Measurements from ENCODE around the gene RGS11. TPM values are rescaled to one million over a fixed set of nuclear protein-coding genes. Genes with fewer than 3 reads are reported as not detected.

Gene RGS11
- total and polyA plus RNA-seq, 2 experiments from 2014 or later = 0.74 to 1.8 TPM

DNA sequence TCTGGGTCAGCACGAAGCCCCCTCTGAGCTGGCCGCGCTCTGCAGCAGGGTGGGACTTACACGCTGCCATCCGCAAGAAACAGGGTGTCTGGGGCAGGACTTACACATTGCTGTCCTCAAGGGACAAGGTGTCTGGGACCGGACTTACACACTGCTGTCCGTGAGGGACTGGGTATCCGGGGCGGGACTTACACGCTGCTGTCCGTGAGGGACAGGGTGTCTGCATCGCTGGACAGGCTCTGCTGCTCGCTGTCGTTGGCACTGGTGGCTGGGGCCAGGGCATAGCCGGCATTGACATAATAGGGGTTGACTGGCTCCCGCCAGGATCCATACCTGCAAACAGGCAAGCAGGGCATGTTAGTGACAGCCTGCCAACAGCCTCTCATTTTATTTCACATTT is 38.6 kb upstream of the RGS11 start:
- H3K4me3 Mint-ChIP-seq = no peak overlapping the region
- peaks cover 5% of the 10 kb centered on the region for H3F3A ChIP-seq (replicated peaks; ENCODE audit: low read depth)
- no peaks in the 10 kb centered on the region for H3K9me2 ChIP-seq (ENCODE audit: insufficient read depth)
- 0 out of 2 replicates have a peak overlapping the region, but pooled peaks have one; percentile 9 for H3K27ac ChIP-seq (ENCODE audit: low read depth)
- H4K20me1 ChIP-seq (replicated peaks; ENCODE audit: insufficient read depth) = peaks cover 40% of the 10 kb centered on the region; the same call in 1 of the 2 replicates
- H3K27me3 Mint-ChIP-seq (ENCODE audit: insufficient read depth, low read depth, poor library complexity) = peaks cover 7% of the 10 kb centered on the region
- H3K4me2 ChIP-seq = no peak overlapping the region
- TF ChIP-seq POLR2AphosphoS5 (IDR thresholded peaks at IDR 0.05; ENCODE audit: low read depth) (no peak), EZH2 (IDR thresholded peaks at IDR 0.05; ENCODE audit: low read depth, unreplicated experiment) (no peak), ZNF331 (CRISPR knock-in tag; IDR thresholded peaks at IDR 0.05; ENCODE audit: low read depth) (no peak), JUNB (IDR thresholded peaks at IDR 0.05; ENCODE audit: unreplicated experiment) (no peak), EZH2phosphoT487 (IDR thresholded peaks at IDR 0.05; ENCODE audit: unreplicated experiment) (no peak), NANOG (IDR thresholded peaks at IDR 0.05; ENCODE audit: borderline replicate concordance) (no peak), ZNF114 (CRISPR knock-in tag; IDR thresholded peaks at IDR 0.05) (no peak), CREB1 (CRISPR knock-in tag; IDR thresholded peaks at IDR 0.05; ENCODE audit: low read depth) (no peak), STAT1 (IDR thresholded peaks at IDR 0.05; ENCODE audit: unreplicated experiment) (no peak)
- TF ChIP-seq, protein P1, sequence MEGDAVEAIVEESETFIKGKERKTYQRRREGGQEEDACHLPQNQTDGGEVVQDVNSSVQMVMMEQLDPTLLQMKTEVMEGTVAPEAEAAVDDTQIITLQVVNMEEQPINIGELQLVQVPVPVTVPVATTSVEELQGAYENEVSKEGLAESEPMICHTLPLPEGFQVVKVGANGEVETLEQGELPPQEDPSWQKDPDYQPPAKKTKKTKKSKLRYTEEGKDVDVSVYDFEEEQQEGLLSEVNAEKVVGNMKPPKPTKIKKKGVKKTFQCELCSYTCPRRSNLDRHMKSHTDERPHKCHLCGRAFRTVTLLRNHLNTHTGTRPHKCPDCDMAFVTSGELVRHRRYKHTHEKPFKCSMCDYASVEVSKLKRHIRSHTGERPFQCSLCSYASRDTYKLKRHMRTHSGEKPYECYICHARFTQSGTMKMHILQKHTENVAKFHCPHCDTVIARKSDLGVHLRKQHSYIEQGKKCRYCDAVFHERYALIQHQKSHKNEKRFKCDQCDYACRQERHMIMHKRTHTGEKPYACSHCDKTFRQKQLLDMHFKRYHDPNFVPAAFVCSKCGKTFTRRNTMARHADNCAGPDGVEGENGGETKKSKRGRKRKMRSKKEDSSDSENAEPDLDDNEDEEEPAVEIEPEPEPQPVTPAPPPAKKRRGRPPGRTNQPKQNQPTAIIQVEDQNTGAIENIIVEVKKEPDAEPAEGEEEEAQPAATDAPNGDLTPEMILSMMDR (conservative IDR thresholded peaks at IDR 0.05; ENCODE audit: low read depth in 2 of 2) = no peak
- TF ChIP-seq, protein P2, sequence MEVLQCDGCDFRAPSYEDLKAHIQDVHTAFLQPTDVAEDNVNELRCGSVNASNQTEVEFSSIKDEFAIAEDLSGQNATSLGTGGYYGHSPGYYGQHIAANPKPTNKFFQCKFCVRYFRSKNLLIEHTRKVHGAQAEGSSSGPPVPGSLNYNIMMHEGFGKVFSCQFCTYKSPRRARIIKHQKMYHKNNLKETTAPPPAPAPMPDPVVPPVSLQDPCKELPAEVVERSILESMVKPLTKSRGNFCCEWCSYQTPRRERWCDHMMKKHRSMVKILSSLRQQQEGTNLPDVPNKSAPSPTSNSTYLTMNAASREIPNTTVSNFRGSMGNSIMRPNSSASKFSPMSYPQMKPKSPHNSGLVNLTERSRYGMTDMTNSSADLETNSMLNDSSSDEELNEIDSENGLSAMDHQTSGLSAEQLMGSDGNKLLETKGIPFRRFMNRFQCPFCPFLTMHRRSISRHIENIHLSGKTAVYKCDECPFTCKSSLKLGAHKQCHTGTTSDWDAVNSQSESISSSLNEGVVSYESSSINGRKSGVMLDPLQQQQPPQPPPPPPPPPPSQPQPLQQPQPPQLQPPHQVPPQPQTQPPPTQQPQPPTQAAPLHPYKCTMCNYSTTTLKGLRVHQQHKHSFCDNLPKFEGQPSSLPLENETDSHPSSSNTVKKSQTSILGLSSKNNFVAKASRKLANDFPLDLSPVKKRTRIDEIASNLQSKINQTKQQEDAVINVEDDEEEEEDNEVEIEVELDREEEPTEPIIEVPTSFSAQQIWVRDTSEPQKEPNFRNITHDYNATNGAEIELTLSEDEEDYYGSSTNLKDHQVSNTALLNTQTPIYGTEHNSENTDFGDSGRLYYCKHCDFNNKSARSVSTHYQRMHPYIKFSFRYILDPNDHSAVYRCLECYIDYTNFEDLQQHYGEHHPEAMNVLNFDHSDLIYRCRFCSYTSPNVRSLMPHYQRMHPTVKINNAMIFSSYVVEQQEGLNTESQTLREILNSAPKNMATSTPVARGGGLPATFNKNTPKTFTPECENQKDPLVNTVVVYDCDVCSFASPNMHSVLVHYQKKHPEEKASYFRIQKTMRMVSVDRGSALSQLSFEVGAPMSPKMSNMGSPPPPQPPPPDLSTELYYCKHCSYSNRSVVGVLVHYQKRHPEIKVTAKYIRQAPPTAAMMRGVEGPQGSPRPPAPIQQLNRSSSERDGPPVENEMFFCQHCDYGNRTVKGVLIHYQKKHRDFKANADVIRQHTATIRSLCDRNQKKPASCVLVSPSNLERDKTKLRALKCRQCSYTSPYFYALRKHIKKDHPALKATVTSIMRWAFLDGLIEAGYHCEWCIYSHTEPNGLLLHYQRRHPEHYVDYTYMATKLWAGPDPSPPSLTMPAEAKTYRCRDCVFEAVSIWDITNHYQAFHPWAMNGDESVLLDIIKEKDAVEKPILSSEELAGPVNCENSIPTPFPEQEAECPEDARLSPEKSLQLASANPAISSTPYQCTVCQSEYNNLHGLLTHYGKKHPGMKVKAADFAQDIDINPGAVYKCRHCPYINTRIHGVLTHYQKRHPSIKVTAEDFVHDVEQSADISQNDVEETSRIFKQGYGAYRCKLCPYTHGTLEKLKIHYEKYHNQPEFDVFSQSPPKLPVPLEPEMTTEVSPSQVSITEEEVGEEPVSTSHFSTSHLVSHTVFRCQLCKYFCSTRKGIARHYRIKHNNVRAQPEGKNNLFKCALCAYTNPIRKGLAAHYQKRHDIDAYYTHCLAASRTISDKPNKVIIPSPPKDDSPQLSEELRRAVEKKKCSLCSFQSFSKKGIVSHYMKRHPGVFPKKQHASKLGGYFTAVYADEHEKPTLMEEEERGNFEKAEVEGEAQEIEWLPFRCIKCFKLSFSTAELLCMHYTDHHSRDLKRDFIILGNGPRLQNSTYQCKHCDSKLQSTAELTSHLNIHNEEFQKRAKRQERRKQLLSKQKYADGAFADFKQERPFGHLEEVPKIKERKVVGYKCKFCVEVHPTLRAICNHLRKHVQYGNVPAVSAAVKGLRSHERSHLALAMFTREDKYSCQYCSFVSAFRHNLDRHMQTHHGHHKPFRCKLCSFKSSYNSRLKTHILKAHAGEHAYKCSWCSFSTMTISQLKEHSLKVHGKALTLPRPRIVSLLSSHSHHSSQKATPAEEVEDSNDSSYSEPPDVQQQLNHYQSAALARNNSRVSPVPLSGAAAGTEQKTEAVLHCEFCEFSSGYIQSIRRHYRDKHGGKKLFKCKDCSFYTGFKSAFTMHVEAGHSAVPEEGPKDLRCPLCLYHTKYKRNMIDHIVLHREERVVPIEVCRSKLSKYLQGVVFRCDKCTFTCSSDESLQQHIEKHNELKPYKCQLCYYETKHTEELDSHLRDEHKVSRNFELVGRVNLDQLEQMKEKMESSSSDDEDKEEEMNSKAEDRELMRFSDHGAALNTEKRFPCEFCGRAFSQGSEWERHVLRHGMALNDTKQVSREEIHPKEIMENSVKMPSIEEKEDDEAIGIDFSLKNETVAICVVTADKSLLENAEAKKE (CRISPR knock-in tag; IDR thresholded peaks at IDR 0.05) = no peak
- TF ChIP-seq, protein P3, sequence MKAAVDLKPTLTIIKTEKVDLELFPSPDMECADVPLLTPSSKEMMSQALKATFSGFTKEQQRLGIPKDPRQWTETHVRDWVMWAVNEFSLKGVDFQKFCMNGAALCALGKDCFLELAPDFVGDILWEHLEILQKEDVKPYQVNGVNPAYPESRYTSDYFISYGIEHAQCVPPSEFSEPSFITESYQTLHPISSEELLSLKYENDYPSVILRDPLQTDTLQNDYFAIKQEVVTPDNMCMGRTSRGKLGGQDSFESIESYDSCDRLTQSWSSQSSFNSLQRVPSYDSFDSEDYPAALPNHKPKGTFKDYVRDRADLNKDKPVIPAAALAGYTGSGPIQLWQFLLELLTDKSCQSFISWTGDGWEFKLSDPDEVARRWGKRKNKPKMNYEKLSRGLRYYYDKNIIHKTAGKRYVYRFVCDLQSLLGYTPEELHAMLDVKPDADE (IDR thresholded peaks at IDR 0.05) = no peak
- TF ChIP-seq, protein P4, sequence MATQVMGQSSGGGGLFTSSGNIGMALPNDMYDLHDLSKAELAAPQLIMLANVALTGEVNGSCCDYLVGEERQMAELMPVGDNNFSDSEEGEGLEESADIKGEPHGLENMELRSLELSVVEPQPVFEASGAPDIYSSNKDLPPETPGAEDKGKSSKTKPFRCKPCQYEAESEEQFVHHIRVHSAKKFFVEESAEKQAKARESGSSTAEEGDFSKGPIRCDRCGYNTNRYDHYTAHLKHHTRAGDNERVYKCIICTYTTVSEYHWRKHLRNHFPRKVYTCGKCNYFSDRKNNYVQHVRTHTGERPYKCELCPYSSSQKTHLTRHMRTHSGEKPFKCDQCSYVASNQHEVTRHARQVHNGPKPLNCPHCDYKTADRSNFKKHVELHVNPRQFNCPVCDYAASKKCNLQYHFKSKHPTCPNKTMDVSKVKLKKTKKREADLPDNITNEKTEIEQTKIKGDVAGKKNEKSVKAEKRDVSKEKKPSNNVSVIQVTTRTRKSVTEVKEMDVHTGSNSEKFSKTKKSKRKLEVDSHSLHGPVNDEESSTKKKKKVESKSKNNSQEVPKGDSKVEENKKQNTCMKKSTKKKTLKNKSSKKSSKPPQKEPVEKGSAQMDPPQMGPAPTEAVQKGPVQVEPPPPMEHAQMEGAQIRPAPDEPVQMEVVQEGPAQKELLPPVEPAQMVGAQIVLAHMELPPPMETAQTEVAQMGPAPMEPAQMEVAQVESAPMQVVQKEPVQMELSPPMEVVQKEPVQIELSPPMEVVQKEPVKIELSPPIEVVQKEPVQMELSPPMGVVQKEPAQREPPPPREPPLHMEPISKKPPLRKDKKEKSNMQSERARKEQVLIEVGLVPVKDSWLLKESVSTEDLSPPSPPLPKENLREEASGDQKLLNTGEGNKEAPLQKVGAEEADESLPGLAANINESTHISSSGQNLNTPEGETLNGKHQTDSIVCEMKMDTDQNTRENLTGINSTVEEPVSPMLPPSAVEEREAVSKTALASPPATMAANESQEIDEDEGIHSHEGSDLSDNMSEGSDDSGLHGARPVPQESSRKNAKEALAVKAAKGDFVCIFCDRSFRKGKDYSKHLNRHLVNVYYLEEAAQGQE (IDR thresholded peaks at IDR 0.05; ENCODE audit: unreplicated experiment) = no peak
- H3K4me3 ChIP-seq = no peak overlapping the region
- peaks cover 3% of the 10 kb centered on the region; the same call in 1 of the 2 replicates for H3K4me1 ChIP-seq (ENCODE audit: insufficient read depth)
- no peak for ATAC-seq
- H3K36me3 ChIP-seq (ENCODE audit: insufficient read depth) = no peaks in the 10 kb centered on the region
- DNase-seq (ENCODE audit: low spot score) = no peak
- peaks cover 26% of the 10 kb centered on the region for H3K36me3 Mint-ChIP-seq (ENCODE audit: low read depth)
- H3K27ac Mint-ChIP-seq = no peak overlapping the region
- H2AFZ ChIP-seq = no peak overlapping the region
- no peaks in the 10 kb centered on the region for H3K9me3 Mint-ChIP-seq
- H3K4me1 Mint-ChIP-seq = peaks cover 16% of the 10 kb centered on the region
- no peaks in the 10 kb centered on the region for H3K27me3 ChIP-seq (ENCODE audit: insufficient read depth)
- peaks cover 53% of the 10 kb centered on the region for H3K79me2 ChIP-seq (replicated peaks; ENCODE audit: insufficient read depth)
